Neural cell (in vitro differentiated cells): ENCODE measurements around the gene RANBP3.

Source experiments
- REST ChIP-seq: IDR thresholded peaks from 2 replicates; pipeline ENCODE4 v1.6.1; 2012; ENCODE audit warnings: borderline replicate concordance
- TF ChIP-seq, protein P1 (sequence below): fragments of 450-650 bp; IDR thresholded peaks from 2 replicates; pipeline ENCODE4 v1.5.1; 2014; ENCODE audit warnings: antibody characterized with exemption, mild to moderate bottlenecking, moderate library complexity; ENCODE audit not compliant: poor library complexity, severe bottlenecking

GRCh38 chr19:5907241-5907640 lies 70.7 kb downstream of the RANBP3 start:
- TF ChIP-seq, protein P1, sequence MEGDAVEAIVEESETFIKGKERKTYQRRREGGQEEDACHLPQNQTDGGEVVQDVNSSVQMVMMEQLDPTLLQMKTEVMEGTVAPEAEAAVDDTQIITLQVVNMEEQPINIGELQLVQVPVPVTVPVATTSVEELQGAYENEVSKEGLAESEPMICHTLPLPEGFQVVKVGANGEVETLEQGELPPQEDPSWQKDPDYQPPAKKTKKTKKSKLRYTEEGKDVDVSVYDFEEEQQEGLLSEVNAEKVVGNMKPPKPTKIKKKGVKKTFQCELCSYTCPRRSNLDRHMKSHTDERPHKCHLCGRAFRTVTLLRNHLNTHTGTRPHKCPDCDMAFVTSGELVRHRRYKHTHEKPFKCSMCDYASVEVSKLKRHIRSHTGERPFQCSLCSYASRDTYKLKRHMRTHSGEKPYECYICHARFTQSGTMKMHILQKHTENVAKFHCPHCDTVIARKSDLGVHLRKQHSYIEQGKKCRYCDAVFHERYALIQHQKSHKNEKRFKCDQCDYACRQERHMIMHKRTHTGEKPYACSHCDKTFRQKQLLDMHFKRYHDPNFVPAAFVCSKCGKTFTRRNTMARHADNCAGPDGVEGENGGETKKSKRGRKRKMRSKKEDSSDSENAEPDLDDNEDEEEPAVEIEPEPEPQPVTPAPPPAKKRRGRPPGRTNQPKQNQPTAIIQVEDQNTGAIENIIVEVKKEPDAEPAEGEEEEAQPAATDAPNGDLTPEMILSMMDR = no peak
- no peak for TF ChIP-seq REST
